Activated CD4-positive, alpha-beta T cell treated with anti-CD3 and anti-CD28 coated beads, Interleukin-10, Interleukin-2, amounts not matched to agents 100 ng/mL and 50 ng/mL, durations not matched to agents 16 hours and 8 hours (primary cell): Measurements from ENCODE around the gene MIOX.
A peak's percentile ranks its signal among the peaks of the same experiment; 100 is the strongest.
"Not testable (repeated sequence)": the region's sequence is repeated elsewhere in the genome, so short reads cannot be mapped to it uniquely, and the experiment has no call there.

Experiments used
- DNase-seq: peaks from one replicate; pipeline ENCODE4 v3.0.0-alpha.2; 2020

The MIOX gene

DNA sequence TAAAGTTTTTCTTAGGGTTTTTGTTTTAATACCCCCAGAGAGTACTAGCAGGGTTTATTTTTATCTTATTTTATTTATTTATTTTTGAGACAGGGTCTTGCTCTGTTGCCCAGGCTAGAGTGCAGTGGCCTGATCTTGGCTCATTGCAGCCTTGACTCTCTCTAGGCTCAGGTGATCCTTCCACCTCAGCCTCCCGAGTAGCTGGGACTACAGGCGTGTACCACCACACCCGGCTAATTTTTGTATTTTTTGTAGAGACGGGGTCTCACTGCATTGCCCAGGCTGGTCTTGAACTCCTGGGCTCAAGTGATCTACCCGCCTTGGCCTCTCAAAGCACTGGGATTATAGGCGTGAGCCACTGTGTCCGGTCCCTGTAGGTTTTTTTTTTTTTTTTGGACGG lies 33.5 kb downstream of the MIOX start:
- DNase-seq: not testable (repeated sequence)

DNA sequence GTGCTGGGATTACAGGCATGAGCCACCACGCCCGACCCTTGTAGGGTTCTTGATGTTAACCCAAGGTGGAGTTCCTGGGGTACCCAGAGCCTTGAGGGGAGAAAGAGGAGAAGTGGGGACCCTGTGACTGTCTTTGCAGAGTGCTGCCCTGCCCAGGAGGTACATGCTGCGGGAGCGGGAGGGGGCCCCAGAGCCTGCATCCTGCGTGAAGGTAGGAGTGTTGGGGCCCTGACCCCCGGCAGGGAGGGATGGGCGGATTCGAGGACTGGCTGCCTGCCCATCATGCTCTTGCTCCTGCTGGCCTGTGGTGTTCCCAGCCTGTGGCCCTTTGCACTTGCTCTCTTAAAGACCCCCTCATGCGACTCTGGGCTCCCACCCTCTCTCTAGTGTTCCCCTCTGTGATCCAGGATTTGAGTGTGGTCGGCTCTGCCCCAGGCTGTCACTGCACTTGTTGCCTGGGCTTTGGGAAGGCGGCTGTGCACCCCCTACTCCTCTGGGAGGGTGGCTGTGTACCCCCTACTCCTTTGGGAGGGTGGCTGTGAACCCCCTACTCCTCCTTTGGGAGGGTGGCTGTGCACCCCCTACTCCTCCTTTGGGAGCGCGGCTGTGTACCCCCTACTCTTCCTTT lies 34.3 kb downstream of the MIOX start:
- no peak for DNase-seq

DNA sequence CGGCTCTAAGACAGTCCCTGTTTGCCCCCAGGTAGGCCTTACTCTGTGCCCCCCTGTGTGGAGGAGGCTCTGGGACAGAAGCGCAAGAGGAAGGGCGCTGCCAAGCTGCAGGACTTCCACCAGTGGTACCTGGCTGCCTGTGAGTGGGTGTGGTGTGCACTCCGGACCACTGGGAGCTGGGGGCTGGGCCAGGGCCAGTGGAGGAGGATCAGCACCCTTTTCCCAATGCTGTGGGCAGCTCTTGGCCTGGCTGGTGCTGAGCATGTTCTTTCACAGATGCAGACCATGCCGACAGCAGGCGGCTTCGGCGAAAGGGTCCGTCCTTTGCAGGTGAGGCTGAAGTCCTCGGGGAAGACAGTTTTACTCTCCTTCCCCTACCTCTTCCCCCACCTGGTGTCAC lies 35.1 kb downstream of the MIOX start:
- DNase-seq: no peak

DNA sequence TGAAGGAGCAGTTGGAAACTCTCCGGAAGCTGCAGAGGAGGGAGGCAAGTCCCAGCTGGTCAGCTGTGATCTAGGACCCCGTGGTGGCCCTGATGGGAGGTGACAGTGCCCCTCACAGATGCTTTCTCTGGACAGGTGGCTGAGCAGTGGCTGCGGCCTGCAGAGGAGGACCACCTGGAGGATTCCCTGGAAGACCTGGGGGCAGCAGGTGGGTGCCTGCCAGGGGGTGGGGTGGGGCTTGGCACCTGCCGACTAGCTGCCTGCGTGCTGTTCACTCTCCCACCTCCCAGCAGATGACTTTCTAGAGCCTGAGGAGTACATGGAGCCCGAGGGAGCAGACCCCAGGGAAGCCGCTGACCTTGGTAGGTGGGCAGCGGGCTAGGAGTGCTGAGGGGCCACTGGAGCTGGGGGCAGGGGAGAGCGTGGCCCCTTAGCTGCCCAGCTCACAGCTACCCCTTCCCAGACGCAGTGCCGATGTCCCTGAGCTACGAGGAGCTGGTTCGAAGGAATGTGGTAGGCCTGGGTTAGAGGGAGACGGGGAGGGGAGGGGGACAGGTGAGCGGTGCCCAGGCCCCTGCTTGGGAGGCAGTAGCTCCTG lies 35.6 kb downstream of the MIOX start:
- DNase-seq: no peak

DNA sequence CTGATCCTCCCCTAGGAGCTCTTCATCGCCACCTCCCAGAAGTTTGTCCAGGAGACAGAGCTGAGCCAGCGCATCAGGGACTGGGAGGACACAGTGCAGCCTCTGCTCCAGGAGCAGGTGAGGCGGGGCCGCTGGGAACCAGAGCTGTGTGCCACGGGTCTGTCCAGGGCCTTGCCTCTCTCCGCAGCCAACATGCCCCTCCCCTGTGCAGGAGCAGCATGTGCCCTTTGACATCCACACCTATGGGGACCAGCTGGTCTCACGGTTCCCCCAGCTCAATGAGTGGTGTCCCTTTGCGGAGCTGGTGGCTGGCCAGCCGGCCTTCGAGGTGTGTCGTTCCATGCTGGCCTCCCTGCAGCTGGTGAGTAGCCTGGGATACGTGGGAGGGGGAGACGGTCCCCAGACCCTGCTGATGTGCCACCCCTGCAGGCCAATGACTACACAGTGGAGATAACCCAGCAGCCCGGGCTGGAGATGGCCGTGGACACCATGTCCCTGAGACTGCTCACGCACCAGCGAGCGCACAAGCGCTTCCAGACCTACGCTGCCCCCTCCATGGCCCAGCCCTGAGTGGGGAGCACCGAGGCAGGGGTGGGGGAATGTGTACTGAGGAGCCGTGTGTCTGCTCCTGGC lies 36.3 kb downstream of the MIOX start:
- DNase-seq: no peak

DNA sequence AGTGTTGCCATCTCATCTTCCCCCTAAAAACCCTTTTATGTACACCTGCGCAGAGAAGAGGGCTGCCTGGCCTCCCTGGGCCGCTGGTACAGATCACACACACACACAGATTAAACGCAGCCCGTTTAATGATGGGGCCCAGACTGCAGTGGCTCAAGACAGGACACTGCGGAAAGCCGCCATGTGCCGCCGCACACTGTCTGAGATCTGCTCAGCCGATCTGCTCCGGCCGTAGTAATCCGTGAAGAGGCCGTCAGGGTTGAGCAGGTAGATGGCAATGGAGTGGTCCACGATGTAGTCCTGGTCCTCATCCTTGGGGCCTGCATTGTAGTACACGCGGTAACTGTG lies 36.8 kb downstream of the MIOX start:
- DNase-seq: no peak

DNA sequence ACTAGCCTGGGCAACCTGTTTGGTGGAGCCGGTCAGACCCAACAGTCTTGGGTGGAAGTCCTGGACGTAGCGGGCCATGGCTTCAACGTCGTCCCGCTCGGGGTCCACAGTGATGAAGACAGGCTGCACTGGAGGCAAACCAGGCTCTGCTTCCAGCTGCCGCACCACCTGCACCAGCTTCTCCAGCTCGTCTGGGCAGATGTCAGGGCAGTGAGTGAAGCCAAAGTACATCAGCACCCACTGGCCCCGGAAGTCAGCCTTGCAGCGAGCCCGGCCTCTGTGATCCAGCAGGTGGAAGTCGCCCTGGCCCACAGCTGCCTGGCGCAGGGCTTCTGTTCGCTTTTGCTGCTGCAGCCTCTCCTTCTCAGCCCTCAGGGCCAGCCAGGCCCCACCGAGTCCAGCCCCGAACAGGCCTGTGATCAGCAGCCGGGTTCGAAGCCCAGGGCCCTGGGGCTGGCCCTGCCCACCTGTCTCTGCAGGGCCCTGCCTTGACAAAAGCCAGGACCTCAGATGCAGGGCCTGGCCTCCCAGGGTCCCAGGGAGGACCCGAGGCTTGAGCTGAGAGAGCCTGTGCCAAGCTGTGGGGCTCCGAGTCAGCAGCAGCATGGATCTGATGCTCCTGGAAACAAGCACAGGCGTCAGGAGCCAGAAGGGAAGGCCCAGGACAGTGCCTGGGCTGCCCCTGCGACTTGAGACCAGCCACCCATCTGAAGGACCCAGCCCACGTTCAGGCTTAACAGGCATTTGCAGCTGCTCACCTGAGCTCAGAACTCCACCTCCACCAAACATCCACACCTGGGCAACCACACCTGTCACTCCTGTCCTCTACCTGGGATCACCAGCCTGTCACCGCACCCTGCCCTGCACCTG lies 37.4 kb downstream of the MIOX start:
- no peak for DNase-seq

DNA sequence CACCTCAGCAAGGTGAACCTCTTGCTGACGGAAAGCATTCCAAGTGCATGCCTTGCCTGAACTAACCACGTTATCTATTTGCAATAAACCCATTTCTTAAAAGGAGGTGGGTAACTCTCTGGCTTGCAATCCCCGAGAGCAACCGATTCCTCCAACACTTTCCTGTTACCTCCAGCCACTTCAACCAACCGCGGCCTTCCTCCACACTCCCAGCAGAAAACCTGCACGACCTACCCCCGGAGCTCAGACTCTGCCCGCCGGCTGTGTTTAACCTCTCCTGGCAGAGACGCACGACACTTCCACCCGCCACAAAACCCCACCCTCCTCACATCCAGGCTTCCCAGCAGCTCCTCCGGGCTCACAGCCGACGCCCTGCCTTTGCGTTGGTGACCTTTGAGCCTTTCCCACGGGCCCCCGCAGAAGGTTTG lies 38.0 kb downstream of the MIOX start:
- DNase-seq: no peak

DNA sequence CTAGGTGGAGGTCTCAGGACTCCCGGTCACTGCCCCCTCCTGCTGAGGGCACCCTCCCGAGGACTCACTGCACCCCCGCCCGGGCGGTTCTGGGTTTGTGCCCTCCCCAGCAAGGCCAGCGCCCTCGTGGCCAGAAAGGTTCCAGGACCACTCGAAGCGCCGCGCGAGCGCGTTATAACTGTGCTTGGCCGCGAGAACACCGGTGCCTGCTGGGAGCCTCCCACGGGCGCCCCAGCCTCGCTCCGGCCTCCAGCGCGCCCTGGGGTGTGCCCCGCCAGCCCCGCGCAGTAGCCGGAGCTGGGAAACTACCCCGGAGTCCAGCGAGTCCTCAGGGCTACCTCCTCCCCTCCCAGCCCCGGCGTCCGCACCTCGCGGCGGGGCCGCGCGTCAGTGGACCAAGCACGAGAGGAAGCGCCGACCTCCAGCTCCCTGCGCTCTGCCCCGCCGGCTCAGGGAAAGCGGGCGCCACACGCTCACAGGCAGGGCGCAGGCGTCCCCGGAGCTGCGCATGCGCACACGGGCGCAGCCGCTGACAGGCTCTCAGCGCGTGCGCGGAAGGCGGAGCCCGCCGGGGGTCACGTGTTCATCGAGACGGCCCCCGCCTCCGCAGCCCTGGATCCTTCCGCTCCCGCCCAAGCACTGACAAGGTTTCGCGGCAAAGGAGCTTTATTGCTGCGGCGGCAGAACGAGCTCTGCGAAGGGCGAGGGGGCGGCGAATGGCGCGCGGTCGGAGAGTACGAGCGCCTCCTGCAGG lies 38.6 kb downstream of the MIOX start, which contains the start of gene SCO2:
Gene SCO2 (minus strand): TSS at position 495 of the 754 bp plus-strand sequence. CDS start 1,187 bp downstream, outside the sequence.
- DNase-seq: peak; percentile 99

DNA sequence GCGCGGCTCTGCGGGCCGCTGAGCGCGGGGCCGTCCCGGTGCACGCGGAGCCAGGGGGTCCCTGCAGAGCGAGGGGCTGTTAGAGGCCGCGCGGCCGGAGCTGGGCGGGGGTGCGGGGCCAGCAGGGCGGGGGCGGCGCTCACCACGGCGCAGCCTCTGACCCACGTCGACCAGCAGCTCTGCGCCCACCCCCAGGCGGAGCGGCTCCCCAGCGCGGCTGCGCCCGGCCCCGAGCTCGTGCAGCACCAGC lies 39.1 kb downstream of the MIOX start:
- no peak for DNase-seq

DNA sequence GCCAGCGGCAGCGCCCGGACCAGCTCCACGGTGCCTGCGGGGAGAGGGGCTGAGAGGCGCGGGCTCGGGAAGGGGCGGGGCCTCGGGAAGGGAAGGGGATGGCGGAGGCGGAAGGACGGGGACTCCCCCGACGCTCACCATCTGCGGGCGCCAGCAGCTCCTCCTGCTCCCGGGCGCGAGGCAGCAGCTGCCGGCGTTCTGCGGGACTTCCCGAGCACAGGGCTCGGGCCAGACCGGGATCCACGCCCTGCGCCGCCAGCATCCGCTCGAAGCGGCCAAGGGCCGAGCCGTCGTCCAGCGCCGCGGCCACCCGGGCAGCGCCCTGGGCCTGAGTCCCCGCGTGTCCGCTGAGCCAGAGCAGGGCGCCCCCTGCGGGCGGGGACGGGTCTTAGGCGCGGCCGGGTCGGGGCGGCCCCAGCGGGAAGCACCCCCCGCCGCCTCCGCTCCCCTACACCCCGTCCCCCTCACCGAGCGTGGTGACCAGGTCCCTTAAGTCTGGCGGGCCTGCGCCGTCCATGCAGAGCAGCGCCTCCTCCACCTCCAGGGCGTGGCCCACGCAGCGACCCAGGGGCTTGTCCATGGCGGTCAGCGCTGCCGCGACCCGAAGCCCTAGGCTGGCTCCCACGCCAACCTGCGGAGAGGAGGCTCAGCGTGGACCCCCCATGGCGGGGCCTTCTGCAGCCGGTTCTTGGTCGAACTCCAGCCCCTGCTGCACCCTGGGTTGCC lies 39.6 kb downstream of the MIOX start:
- DNase-seq: peak; percentile 93

DNA sequence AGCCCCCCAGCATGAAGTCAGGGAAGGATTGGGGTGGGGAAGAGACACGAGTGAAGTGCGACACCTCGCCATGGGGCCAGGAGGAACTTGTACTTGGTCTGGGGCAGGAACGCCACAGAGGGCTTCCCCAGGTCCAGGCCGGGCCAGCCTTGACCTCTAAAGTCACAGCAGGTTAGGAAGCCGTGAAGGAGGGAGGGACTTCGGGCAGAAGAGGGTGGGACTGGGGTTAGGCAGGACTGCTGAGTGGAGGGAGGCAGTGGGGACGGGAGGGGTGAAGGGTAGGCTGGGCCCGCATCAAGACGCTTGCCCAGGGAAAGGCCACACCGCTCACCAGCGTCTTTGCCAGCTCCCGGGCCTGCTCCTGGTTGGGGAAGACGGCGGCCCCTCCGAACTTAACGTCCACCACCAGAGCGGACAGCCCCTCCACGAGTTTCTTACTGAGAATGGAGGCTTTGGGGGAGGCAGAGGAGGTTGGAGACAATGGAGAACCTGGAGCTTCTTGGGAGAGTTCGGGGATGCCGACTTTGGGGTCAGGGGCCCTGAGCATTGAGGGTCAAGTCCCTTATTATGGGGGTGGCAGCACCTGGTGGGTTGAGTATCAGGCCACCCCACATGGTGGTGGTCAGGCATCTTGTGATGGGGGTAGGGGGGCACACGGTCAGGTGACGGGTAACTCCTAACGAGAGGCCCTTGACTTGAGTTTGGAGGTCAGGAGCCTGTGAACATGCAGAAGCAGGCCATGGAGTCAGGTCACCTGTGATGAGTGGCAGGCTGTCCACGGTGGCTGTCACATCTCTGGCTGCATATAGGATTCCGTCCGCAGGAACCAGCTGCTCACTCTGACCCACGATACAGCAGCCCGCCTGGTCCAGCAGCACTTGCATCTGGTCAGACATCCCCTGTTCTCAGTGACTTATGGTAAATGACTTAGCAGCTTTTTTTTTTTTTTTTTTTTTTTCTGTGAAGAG lies 40.5 kb downstream of the MIOX start:
- peak; percentile 83 for DNase-seq

DNA sequence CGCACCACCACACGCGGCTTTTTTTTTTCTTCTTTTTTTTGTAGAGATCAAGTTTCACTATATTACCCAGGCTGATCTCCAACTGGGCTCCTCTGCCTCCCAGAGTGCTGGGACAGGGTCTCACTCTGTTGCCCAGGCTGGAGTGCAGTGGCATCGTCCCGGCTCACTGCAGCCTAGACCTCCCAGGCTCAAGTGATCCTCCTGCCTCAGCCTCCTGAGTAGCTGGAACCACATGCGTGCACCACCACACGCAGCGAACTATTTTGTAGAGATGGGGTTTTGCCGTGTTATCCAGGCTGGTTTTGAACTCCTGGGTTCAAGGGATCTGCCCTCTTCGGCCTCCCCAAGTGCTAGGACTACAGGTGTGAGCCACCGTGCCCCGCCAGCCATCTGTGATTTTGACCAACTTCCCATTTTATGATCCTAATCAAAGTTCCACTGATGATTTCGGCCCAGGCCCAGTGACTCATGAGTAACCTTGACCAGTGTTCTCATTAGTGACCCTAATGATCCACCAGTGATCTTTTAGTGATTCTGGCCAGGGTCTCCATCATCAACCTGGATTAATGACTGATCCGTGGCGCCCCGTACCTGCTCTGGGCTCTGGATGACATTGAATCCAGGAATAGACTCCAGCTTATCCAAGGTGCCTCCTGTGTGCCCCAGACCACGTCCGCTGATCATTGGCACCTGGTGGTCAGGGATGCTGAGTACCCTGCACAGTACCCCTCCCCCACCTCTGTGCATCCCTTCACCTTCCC lies 41.4 kb downstream of the MIOX start:
- no peak for DNase-seq

DNA sequence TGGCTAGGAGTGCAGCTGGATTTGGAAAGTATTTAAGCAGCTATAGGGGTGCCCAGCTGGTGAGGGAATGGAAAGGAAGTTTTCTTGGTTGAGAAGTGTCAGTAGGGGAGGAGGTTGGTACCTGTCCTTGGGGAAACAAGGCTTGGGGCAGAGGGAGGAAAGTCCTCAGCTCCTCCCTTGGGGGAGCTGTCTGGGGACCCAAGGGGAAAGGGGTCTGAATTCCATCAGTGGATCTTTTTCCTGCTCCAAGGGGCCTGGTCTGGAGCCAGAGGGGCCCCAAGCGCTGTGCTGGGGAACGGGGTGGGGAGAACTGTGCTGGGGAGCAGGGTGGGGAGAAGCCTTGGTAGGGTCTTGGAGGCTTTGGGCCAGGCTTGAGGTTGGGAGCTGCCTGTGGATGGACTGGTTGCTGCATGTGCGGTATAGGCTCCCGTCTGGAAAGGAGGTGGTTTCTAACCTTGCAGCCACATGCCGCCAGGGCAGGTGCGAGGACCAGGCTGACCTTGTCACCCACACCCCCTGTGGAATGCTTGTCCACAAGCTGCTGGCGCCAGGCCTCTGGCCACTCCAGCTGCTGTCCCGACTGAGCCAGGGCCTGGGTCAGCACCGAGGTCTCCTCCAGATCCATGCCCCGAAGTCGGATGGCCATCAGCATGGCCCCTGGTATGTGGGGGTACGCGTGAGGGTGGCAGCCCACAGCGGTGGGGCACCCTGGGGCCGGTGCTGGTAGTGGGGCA lies 42.2 kb downstream of the MIOX start:
- no peak for DNase-seq

DNA sequence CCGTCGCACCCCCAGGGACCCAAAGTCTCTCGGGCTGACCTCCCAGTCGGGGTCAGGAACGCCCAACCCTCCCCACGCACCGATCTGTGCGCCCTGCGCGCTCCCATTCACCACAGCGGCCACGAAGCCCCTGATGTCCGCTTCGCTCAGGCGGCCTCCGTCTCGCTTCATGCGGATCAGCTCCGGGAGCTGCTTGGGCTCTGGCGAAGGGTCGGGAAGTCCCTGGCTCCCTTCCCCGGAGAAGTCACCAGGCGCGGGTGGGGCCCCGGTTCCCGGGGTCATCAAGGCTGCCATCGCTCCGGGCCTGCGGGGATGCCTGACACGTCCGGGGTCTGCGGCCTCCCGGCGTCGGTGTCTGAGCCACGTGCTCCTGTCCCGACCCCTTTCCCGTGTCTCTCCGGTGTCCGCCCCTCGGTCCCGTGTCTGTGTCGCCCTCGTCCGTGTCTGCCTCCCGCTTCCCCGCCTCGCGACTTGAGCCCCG lies 42.8 kb downstream of the MIOX start:
- no peak for DNase-seq

DNA sequence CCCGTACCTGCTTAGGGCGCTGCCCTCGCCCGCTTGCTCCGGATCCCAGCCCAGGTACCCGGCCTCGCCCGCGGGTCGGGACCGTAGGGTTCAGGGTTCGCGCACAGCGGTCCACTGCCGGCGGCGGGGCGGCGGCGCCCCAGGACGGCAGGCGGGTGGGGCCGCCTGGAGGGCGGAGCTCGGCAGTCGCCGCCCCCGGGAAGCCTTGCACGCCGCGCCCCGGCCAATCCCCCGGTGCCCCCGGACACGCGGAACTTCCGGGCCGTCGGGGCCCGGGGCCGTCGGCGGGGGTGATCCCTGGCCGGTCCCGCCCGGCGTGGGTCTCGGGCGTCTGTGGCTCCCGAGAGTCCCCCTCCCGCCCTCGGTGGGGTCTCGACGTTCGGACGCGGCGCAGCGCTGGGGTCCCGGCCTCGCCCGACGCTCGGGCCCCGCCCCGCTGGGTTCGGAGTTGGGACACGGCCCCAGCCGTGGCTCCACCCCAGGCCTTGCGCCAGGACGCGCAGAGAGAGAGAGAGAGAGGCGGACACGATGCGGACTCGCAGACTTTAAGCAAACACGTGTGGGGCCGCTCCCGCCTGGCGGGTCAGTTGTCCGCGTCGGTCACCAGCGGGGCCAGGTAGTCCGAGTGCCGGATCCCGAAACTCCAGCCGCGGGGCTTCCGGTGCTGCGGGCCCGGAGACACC lies 43.4 kb downstream of the MIOX start, which contains the start of gene TYMP:
Gene TYMP (minus strand): TSS at position 116 of the 683 bp plus-strand sequence. CDS start 303 bp downstream, outside the sequence.
- DNase-seq: peak; percentile 87

DNA sequence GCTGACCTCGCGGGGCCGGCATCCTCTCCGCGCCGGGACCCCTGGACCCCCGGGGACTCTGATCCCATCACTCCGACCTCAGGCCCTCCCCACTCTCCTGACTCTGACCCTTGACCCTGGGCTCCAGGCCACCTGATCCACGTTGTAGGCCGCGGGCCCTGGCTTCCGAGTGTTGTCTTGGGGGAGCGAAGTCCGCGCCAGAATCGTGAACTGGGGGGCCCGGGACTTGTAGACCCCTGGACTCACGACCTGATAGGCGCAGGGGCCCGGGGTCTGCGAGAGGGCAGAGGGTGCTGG lies 43.9 kb downstream of the MIOX start:
- no peak for DNase-seq

DNA sequence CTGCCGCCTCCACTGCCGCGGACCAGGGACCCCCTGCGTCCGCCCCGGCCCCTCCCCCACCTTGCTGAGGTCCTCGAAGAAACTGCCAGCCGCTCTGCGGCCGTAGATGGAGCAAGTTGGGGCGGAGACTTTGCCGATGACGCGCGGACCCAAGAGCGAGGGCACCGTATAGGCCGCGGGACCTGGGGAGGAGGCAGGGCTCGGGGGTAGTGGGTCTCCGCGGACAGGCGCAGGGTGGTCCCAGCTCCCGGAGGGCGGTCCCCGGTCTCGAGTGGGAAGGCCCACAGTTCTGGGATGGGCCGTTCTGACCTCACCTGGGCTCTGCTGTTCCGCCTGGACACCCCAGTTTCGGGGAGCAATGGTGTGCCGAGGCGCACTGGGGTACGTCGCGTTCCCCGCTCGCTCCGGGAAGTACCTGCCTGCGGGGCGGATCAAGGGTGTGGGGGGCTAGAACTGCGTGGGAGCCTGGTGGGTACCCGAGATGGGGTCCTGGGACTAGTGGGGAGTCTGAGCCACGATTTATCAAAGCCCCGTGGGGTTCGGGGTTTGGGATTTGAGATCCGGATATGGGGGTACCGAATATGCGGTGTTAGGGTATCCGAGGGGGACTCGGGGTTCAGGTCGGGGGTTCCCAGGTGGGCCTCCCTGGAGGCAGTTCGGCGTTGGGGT lies 44.4 kb downstream of the MIOX start:
- DNase-seq: peak; percentile 94
